GM21529 (cell line): ENCODE data around the gene RASA3.

Experiments used
- ATAC-seq: cut with Tn5 transposase; IDR thresholded peaks from one replicate; pipeline ENCODE4 v1.9.1; 2021; ENCODE audit not compliant: unreplicated experiment

RASA3 gene

DNA sequence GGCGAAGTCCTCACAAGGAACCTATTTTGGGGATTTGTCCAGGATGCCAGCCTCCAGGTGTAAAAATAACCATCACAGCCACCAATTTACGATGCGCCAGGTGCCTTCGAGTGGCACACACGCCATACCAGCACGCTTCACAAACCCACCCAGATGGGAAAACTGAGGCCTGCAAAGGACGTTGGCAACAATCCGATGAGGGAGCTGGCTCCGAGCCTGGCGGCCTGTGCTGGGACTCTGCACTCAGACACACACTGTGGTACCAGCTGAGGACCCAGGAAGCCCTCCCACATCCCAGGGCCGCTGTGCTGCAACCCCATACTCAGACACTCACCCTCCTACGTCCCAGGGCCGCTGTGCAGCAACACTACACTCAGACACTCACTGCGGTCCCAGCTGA, 93.5 kb downstream of the RASA3 start:
- no peak for ATAC-seq

DNA sequence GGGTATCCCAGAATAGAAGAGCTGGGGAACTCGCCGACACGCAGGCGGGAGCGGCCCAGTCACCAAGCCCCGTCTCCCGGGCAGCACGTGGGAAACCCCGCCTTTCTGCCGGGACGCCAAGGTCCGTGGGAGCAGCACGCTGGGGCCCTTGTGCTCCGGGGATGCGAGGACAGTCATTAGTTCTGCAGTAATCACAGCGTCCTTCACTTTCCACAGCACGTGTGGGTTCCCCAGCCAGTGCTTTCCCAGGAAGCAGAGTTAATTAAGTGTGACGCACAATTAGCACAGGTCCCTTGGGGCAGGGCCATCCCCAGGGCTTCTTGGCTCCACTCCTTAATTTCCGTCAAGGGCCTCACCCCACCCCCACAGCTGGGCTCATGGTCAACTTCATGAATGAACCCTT, 94.2 kb downstream of the RASA3 start:
- ATAC-seq: no peak

DNA sequence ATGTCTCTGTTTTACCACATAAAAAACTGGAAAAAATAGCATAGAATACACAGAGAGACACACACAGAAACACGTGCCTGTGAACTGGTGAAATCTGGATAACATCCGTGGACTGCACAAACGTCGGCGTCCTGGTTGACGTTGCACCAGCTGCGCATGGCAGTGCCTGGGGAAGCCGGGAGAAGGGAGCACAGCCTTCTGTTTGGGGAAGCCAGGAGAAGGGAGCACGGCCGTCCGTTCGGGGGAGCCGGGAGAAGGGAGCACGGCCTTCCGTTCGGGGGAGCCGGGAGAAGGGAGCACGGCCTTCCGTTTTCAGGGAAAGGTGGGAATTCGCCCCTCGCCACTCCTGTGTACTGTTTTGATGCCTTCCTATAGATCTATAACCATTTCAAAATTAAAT, 94.7 kb downstream of the RASA3 start:
- ATAC-seq: no peak

DNA sequence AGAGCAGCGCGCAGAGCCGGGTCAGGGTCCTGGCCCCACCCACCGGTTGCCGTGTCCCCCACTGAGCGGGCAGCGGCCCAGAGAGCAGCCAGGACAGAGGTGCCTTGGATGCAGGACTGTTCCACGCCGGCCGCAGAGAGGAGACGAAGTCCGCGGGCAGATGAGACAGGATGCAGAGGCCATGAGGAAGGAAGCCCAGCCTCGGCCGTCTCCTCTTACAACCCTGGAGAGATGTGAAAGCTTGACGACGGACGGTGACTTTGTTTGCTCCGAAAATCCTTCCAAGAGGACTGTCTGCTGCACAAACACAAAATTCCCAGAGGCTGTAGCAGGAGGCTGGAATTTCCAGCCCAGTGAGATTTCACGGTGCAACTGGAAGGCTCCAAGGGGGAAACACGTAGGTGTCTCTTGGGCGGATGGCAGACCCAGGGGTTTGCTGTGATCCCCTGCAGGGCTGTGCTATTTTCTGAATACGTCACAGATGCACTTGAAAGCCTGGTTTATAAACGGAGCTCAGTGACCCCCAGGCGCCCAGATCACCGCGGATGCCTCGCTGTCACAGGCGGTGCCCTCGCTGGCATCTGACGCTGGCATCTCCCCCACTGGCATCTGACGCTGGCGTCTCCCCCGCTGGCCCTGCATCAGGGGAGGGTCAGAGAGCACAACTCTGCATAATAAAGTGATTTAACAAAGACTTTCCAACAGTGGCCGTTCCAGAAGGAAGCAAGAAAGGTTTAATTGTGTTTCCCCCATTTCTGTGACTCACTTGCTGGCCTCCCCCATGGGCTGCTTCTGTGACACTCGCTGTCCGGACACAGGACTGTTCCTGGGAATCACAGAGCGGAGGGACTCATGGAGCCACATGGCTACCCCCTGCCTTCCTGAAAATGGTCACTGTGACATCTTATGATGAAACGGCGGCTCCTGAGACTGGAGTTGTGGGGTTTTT, 96.6 kb downstream of the RASA3 start:
- ATAC-seq: no peak

DNA sequence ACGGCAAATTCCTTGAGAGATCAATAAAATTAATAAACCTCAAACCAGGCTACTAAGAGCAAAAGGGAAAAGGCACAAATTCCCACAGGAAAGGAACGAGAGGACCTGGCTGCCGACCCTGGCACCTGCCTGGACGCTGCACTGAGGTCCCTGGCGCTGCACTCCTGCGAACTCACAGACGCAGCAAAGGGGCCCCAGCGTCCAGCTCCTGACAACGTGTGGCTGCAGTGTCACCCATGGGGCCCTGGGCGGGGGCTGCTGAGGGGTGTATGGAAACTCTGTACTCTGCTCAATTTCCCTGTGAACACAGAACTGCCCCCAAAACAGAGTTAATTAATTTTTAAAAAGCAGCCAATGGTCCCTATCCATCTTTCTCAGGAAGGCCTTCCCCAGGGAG, 97.2 kb downstream of the RASA3 start:
- no peak for ATAC-seq

DNA sequence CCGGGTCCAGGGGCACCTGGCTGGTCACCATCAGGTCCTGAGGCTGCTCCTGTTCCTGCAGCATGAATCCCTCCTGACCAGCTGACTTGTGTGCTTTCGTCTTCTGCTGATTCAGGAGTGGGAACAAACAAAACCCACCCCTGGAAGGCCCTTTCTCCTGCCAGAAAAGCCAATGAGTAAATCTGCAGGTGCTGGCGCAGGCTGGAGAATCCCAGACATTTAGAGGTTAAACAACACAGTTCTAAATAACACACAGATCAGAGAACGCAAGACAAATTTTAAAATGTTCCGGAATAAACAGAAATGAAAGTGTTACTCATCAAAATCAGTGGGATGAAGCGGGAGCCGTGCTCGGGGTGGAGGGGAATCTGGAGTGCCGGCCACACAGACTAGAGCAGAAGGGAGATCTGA, 97.9 kb downstream of the RASA3 start:
- no peak for ATAC-seq

DNA sequence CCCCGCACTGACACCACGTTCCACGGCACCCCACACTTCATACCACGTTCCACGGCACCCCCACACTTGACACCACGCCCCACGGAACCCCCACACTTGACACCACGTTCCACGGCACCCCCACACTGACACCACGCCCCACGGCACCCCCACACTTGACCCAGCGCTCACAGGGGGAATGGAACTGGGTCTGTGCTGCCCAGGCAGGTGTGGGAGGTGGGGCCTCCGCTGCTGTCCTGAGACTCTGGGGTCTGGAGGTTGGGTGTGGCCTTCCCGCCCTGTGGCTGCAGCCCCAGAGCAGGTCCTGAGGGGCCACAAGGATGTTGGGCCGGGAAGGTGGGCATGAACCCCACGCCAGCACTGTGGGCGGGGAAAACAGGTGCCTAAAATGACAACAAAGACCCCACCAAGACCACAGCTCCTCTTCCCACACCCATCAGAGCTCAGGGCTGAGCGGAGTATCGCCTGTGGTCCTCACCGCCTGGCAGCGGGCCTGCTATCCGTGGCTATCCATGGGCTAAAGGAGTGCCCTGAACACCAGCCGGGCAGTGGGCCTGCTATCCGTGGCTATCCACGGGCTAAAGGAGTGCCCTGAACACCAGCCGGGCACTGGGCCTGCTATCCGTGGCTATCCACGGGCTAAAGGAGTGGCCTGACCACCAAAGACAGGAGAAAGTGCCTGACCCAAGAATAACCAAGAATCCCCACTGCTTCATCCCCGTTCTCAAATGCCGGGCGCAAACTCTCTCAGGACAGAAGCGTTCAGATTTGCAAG, 98.7 kb downstream of the RASA3 start:
- no peak for ATAC-seq

DNA sequence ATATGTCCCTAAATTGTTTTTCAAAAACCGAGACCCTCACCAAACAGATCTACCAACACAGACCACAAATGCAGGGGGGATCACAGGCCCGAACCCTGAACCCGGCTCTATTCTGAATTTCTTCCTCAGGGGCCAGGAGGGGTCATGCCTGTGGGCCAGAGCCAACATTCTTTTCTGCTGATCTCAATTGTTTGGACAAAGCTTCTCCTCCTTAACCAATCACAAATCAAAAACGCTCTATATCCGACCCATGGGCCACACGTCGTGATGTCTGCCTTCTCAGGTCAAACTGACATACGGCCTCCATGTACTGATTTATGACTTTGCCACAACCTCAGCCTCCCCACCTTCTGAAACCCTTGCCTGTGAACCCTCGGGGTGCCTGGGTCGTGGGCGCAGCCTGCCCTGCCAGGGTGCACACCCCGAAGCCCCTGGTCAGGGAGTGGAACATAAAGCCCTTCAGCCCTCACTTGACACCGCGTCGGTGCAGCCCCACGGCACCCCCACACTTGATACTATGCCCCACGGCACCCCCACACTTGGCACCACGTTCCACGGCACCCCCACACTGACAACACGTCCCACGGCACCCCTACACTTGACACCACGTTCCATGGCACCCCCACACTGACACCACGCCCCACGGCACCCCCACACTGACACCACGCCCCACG, 100.2 kb downstream of the RASA3 start:
- no peak for ATAC-seq

DNA sequence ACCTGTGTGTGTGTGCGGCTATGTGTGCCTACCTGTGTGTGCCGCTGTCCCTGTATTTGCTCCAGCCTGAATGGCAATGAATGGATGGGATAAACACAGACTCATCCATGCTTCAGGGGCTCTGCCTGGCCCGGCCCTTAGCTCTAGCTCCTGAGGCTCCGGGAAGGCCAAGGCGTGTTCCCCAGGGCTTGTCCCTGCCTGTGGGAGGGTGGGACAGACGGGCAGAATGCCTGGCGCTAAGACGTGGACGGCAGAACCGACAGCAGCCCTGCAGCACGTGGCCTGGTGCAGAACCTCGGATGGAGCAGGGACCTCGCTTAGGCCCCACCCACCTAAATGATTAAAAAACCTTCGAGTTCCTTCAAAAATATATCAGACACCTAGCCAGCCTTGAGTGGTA, 100.8 kb downstream of the RASA3 start:
- ATAC-seq: no peak

DNA sequence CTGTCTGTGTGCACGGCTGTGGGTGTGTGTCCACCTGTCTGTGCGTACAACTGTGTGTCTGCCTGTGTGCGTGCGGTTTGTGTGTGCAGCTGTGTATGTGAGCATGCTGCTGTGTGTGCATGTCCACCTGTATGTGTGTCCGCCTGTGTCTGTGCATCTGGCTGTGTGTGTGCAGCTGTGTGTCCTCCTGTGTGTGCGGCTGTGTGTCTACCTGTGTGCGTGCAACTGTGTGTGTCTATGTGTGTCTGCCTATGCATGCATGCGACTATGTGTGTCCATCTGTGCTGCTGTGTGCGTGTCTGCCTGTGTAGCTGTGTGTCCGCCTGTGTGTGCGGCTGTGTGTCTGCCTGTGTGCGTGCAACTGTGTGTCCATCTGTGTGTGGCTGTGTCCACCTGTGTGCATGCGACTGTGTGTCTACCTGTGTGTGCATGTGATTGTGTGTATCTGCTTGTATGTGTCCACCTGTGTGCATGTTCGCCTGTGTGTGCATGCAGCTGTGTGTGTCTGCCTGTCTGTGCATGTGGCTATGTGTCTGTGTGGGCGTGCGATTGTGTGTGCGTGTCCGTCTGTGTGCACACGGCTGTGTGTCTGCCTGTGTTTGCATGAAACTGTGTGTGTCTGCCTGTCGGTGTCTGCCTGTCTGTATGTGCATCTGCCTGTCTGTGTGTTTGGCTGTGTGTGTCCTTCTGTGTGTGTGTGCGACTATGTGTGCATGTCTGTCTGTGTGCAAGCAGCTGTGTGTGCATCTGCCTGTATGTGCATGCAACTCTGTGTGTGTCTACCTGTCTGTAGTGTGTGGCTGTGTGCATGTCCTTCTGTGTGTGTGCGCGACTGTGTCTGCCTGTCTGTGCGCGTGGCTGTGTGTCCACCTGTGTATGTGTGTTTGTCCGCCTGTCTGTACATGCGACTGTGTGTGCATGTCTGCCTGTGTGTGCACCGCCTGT, 101.5 kb downstream of the RASA3 start:
- ATAC-seq: no peak

DNA sequence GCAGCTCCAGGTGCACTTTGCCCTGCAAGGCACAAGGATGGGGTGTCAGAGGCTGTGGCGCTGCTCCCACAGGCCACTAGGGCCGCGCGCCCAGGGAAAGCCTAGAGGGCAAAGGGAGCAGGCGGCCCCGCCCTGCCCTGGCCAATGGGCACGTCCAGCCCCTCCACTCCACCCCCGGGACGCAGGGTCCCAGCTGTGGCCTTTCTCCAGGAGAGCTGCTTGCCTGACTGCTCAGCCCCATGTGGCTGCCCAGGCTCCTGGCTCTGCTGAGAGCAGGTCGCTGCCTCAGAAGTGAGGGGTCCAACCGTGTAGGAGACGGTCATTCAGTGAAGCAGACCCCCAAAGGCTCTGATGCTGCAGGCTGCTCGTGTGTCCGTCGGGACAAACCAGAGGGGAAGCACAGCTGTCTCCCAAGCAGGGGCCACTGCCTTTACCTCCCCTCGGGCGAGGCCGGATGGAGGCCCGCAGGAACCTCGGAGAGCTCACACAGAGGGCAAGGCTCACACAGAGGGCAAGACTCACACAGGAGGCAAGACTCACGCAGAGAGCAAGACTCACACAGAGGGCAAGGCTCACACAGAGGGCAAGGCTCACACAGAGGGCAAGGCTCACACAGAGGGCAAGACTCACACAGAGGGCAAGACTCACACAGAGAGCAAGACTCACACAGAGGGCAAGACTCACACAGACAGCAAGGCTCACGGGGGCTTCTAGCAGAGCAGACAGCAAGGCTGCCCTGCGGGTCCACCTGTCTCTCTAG, 102.4 kb downstream of the RASA3 start:
- no peak for ATAC-seq

DNA sequence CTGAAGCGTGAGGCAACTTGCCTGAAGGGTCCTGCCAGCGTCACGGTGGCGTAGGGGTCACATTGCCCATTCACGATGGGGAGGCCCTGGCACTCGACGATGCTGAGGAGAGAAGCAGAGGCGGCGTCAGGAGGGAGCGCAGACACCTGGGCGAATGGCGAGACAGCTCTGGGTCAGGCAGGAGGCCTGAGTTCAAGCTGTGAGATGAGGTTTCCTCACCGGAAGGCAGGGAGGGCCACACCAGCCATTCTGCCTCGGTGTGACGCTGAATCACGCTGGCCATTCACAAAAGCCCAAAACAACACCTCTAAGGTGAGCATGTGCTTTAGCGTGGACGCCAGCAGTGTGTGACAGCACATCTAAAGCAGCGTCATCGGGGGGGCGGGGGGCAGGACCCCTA, 104.6 kb downstream of the RASA3 start:
- no peak for ATAC-seq

DNA sequence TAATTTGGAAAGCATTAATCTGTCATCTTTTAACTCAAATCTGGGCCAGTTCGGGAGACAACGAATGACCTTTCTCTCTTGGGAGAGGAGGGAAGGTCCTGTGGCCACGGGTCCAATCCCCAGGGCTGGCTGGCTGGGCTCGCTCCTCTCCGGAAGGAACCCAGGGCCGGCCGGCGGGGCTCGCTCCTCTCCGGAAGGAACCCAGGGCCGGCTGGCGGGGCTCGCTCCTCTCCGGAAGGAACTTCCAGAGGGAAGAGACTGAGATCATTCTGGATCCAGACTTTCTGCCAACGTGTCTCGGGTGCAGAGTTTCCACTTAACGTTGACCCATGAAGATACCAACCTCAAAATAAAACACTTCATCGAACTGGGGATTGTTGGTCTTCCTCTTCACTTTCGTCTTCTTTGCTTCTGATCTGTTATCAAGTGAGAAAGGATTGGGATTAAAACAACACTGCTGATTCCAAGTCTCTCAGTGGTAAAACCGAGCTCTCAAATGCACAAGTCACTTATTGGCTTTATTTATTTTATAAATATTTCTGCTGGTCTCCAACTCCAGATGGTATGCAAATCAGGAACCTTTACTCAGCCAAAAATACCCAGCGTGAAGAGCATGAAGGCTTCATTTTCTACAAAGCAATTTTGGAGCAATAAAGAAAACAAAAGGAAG, 105.2 kb downstream of the RASA3 start:
- ATAC-seq: no peak

DNA sequence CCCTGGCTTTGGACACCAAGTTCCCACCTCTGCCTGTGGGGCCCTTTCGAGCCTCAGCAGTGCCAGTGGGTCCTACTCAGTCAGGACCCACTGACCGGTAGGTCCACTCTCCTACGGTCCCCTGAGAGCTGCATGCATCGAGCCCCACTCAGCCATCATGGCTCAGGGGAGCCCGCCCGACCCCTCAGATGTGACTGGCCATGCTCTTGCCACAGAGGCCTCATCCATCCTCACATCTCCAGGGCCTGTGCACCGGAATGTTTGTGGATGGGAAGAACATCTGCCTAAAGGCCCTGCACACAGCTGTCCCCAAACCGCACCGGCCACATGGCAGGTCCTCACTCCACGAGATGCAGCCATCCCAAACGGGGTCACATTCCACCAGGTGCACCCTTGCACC, 105.9 kb downstream of the RASA3 start:
- no peak for ATAC-seq

DNA sequence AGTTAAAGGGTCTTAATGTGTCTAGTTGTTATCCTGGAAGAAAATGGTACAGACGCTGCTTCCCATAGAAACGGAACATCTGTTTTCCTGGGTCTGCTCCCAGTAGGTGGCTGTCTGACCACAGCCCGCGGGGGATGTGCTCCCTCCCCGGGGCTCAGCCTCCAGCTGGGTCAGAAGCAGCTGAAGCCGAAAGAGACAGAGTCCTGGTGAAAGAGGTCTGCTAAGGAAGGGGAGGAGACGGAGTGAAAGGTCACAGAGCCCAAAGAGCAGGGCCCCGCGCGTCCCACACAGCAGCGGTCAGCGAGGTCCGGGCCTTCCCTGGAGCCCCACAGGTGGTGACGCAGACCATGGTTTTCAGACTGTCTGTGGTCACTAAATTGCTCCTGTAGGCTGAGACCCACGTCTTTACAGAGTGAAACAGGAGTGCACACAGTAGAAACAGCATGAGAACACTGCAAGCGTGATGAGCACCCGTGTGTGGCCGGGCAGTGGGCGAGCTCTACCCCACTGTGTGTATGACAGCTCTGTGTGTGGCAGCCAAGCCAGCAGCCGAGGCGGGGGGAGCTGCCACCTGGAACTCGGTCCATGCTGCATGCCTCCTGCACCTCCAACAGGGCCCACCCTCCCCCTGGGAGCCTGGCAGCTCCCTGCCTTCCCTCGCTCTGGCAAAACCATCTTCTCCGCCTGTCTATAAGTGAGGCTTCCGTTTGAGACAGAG, 106.5 kb downstream of the RASA3 start:
- peak; percentile 38 for ATAC-seq

DNA sequence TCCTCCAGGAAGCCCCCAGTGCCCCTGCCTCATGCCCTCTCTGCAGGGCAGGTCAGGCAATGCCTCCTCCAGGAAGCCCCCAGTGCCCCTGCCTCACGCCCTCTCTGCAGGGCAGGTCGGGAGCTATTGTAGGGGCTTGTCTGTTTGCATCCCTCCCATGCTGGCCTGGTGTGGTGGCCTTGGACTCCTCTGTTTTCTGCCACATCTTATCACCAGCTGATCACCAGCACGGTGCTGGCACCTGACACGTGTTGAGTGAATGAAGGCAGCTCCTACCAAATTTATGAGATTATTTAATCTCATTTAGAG, 107.1 kb downstream of the RASA3 start:
- no peak for ATAC-seq

DNA sequence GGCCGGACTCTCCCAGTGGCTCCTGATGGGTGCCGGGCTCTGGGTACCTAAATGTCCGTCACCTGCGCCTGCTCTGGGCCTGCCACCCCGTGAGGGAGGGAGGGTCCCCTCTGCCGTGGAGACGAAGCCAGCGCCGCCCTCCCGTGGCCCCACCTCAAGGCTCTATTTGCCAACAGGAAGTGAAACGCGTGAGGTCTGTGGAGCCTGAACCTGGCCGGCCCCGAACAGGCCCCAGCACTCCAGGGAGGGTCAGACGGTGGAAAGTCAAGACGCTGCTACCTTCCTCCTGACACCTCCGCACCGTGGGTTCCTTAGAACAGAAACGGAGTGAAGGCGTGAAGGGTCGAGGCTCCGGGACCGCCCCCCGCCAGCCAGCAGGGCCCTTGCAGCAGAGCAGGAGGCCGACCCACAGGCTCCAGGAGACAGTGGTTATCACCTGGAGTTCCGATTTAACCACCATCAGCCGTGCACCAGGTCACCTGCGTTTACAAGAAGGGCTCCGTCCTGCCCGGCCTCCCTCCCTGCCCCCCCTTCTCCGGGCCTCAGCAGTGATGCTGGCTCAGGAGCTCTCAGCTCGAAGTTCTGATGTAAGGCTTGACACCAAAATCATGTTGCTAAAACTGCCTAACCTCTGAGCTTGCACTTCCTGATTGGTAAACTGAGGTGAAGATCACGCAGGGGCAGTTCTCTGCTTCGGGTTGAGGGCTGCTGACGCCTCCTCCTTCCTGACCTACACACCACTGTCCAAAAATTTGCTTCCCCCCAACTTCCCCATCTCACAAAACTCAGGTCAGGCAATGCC, 107.6 kb downstream of the RASA3 start:
- peak; percentile 74 for ATAC-seq
